HG03039 (cell line): Measurements from ENCODE around the gene CDH9.
"Not testable (repeated sequence)": the region's sequence is repeated elsewhere in the genome, so short reads cannot be mapped to it uniquely, and the experiment has no call there.

Experiments used
- ATAC-seq: cut with Tn5 transposase; IDR thresholded peaks from one replicate; pipeline ENCODE4 v1.9.1; 2021; ENCODE audit warnings: mild to moderate bottlenecking, moderate library complexity; ENCODE audit not compliant: unreplicated experiment

CDH9 gene

GRCh38 chr5:26959290-26959689 lies 79.1 kb downstream of the CDH9 start:
- ATAC-seq: no peak

GRCh38 chr5:26955161-26955560 lies 83.2 kb downstream of the CDH9 start:
- no peak for ATAC-seq

GRCh38 chr5:26948921-26949320 lies 89.5 kb downstream of the CDH9 start:
- no peak for ATAC-seq

- no peak for ATAC-seq
Observed at GRCh38 chr5:26945901-26946300, 92.5 kb downstream of the CDH9 start.

- no peak for ATAC-seq
Observed at GRCh38 chr5:26942481-26942880, 95.9 kb downstream of the CDH9 start.

GRCh38 chr5:26940994-26941393 lies 97.4 kb downstream of the CDH9 start:
- ATAC-seq: no peak

- ATAC-seq: no peak
Observed at GRCh38 chr5:26932238-26932637, 106.1 kb downstream of the CDH9 start.

- no peak for ATAC-seq
Observed at GRCh38 chr5:26921439-26921838, 116.9 kb downstream of the CDH9 start.

- no peak for ATAC-seq
Observed at GRCh38 chr5:26903469-26903868, 134.9 kb downstream of the CDH9 start.

GRCh38 chr5:26894719-26895263 lies 143.6 kb downstream of the CDH9 start:
- ATAC-seq: no peak

- no peak for ATAC-seq
Observed at GRCh38 chr5:26893078-26893477, 145.3 kb downstream of the CDH9 start.

- ATAC-seq: no peak
Observed at GRCh38 chr5:26889815-26890214, 148.6 kb downstream of the CDH9 start.

- no peak for ATAC-seq
Observed at GRCh38 chr5:26884481-26884880, 153.9 kb downstream of the CDH9 start.

- no peak for ATAC-seq
Observed at GRCh38 chr5:26883375-26883774, 155.0 kb downstream of the CDH9 start.

GRCh38 chr5:26881901-26882300 lies 156.5 kb downstream of the CDH9 start:
- ATAC-seq: no peak

- ATAC-seq: no peak
Observed at GRCh38 chr5:26877154-26877553, 161.2 kb downstream of the CDH9 start.

GRCh38 chr5:26872337-26872736 lies 166.0 kb downstream of the CDH9 start:
- ATAC-seq: no peak

- no peak for ATAC-seq
Observed at GRCh38 chr5:26869781-26870180, 168.6 kb downstream of the CDH9 start.

GRCh38 chr5:26868504-26868903 lies 169.9 kb downstream of the CDH9 start:
- no peak for ATAC-seq

GRCh38 chr5:26864061-26864460 lies 174.3 kb downstream of the CDH9 start:
- no peak for ATAC-seq

GRCh38 chr5:26856238-26856637 lies 182.1 kb downstream of the CDH9 start:
- ATAC-seq: no peak

- not testable (repeated sequence) for ATAC-seq
Observed at GRCh38 chr5:26852450-26852849, 185.9 kb downstream of the CDH9 start.

GRCh38 chr5:26847041-26847736 lies 191.2 kb downstream of the CDH9 start:
- ATAC-seq: no peak
